Trophoblast cell (in vitro differentiated cells and primary cell): ENCODE measurements around the gene SSH2.

Source experiments
- DNase-seq, 2 donors: peaks; one replicate each; pipeline ENCODE4 v3.0.0-alpha.2; 2016
- H2AFZ ChIP-seq: 2 replicates; pipeline ENCODE4 v1.6.1; 2013; ENCODE audit warnings: low read length, moderate library complexity, mild to moderate bottlenecking; ENCODE audit not compliant: insufficient read depth, poor library complexity
- H2AK5ac ChIP-seq: 2 replicates; pipeline ENCODE4 v1.6.1; 2013; ENCODE audit warnings: mild to moderate bottlenecking, low read length
- H2BK120ac ChIP-seq: 2 replicates; pipeline ENCODE4 v1.6.1; 2013; ENCODE audit warnings: low read length, mild to moderate bottlenecking, moderate library complexity; ENCODE audit not compliant: insufficient read depth, poor library complexity
- H2BK12ac ChIP-seq: 2 replicates; pipeline ENCODE4 v1.6.1; 2013; ENCODE audit warnings: mild to moderate bottlenecking, low read length, moderate library complexity
- H2BK5ac ChIP-seq: 2 replicates; pipeline ENCODE4 v1.6.1; 2013; ENCODE audit warnings: low read length, low read depth, moderate library complexity, mild to moderate bottlenecking; ENCODE audit not compliant: poor library complexity
- H3K14ac ChIP-seq: 2 replicates; pipeline ENCODE4 v1.6.1; 2013; ENCODE audit warnings: mild to moderate bottlenecking, low read length
- H3K18ac ChIP-seq: 2 replicates; pipeline ENCODE4 v1.6.1; 2013; ENCODE audit warnings: mild to moderate bottlenecking, low read length
- H3K23ac ChIP-seq: 2 replicates; pipeline ENCODE4 v1.6.1; 2013; ENCODE audit warnings: low read length
- H3K27ac ChIP-seq: 2 replicates; pipeline ENCODE4 v1.5.1; 2013; ENCODE audit warnings: low read depth, mild to moderate bottlenecking, inconsistent platforms, low read length, moderate library complexity
- H3K27me3 ChIP-seq: 2 replicates; pipeline ENCODE4 v1.6.1; 2013; ENCODE audit warnings: inconsistent platforms, mild to moderate bottlenecking, low read length, moderate library complexity; ENCODE audit not compliant: insufficient read depth
- H3K36me3 ChIP-seq, 2 experiments: 1 replicate in 1 of 2; 2 replicates in 1 of 2; pipeline ENCODE4 v1.6.1; 2013; ENCODE audit warnings: low read length in 2 of 2, mild to moderate bottlenecking in 2 of 2, moderate library complexity in 1 of 2; ENCODE audit not compliant: insufficient read depth in 2 of 2, control insufficient read depth in 1 of 2
- H3K4ac ChIP-seq: 2 replicates; pipeline ENCODE4 v1.6.1; 2013; ENCODE audit warnings: low read depth, mild to moderate bottlenecking, low read length, moderate library complexity
- H3K4me1 ChIP-seq, 2 experiments: 1 replicate in 1 of 2; 2 replicates in 1 of 2; pipeline ENCODE4 v1.6.1; 2013; ENCODE audit warnings: low read length in 2 of 2, mild to moderate bottlenecking in 2 of 2, moderate library complexity in 1 of 2; ENCODE audit not compliant: insufficient read depth in 2 of 2, control insufficient read depth in 1 of 2
- H3K4me2 ChIP-seq: 2 replicates; pipeline ENCODE4 v1.6.1; 2013; ENCODE audit warnings: inconsistent platforms, mild to moderate bottlenecking, low read length, moderate library complexity
- H3K4me3 ChIP-seq: 2 replicates; pipeline ENCODE4 v1.5.1; 2013; ENCODE audit warnings: mild to moderate bottlenecking, low read depth, low read length, inconsistent platforms
- H3K79me1 ChIP-seq: one replicate; pipeline ENCODE4 v1.6.1; 2013; ENCODE audit warnings: low read length
- H3K79me2 ChIP-seq: 2 replicates; pipeline ENCODE4 v1.6.1; 2013; ENCODE audit warnings: low read length, mild to moderate bottlenecking; ENCODE audit not compliant: control insufficient read depth, insufficient read depth, poor library complexity
- H3K9ac ChIP-seq: 2 replicates; pipeline ENCODE4 v1.6.1; 2013; ENCODE audit warnings: mild to moderate bottlenecking, low read length
- H3K9me3 ChIP-seq: 2 replicates; pipeline ENCODE4 v1.6.1; 2013; ENCODE audit warnings: low read depth, mild to moderate bottlenecking, control low read depth, inconsistent platforms, low read length; ENCODE audit not compliant: insufficient read depth
- H4K12ac ChIP-seq: 2 replicates; pipeline ENCODE4 v1.6.1; 2013; ENCODE audit warnings: low read depth, mild to moderate bottlenecking, low read length, moderate library complexity
- H4K8ac ChIP-seq: 2 replicates; pipeline ENCODE4 v1.6.1; 2013; ENCODE audit warnings: low read depth, mild to moderate bottlenecking, low read length, moderate library complexity
- H4K91ac ChIP-seq: one replicate; pipeline ENCODE4 v1.6.1; 2013; ENCODE audit warnings: low read depth, mild to moderate bottlenecking, low read length, moderate library complexity
- WGBS: extraction: QIAGEN DNeasy Blood & Tissue Kit; methylation state at CpG from one replicate; pipeline ENCODE4 v1.1.7; 2013; ENCODE audit warnings: missing lambda C conversion rate; ENCODE audit not compliant: insufficient read length, insufficient coverage; ENCODE audit errors: extremely low coverage; 5-methylcytosine and 5-hydroxymethylcytosine counted together

Gene SSH2

GRCh38 chr17:29744121-29744520, 185.9 kb downstream of the SSH2 start:
- Histone ChIP-seq H3K36me3 (no peaks in the 10 kb centered on the region), H3K79me1 (no peaks in the 10 kb centered on the region), H2AK5ac (no peak overlapping the region), H3K27ac (no peak overlapping the region), H3K9me3 (no peaks in the 10 kb centered on the region), H3K4ac (peak overlapping the region; percentile 40), H3K9ac (no peak overlapping the region), H2BK5ac (no peak overlapping the region), H3K18ac (no peak overlapping the region), H4K12ac (no peak overlapping the region), H3K14ac (no peak overlapping the region), H4K8ac (no peak overlapping the region), H3K4me1 (peaks cover 6 to 12% of the 10 kb centered on the region in 2 experiments), H3K4me3 (no peak overlapping the region), H2AFZ (no peak overlapping the region), H4K91ac (no peak overlapping the region), H2BK12ac (no peak overlapping the region), H2BK120ac (no peak overlapping the region), H3K79me2 (no peaks in the 10 kb centered on the region), H3K27me3 (no peaks in the 10 kb centered on the region), H3K23ac (no peak overlapping the region), H3K4me2 (no peak overlapping the region)
- WGBS, result no CpG with 5 or more reads among the region's 10 CpGs
- DNase-seq, result no peak

- H3K9ac ChIP-seq, result no peak overlapping the region
- H3K4me3 ChIP-seq, result no peak overlapping the region
- H3K4me2 ChIP-seq, result no peak overlapping the region
- H3K23ac ChIP-seq, result no peak overlapping the region
- no peak overlapping the region for H2AFZ ChIP-seq
- no peak overlapping the region for H3K14ac ChIP-seq
- no peak overlapping the region for H2BK5ac ChIP-seq
- H3K79me2 ChIP-seq, result no peaks in the 10 kb centered on the region
- no peaks in the 10 kb centered on the region for H3K9me3 ChIP-seq
- H3K36me3 ChIP-seq, result no peaks in the 10 kb centered on the region
- H3K27me3 ChIP-seq, result no peaks in the 10 kb centered on the region
- no peak overlapping the region for H2BK12ac ChIP-seq
- H2AK5ac ChIP-seq, result no peak overlapping the region
- no peak overlapping the region for H3K27ac ChIP-seq
- WGBS, result no CpG with 5 or more reads among the region's 3 CpGs
- no peaks in the 10 kb centered on the region for H3K79me1 ChIP-seq
- no peak overlapping the region for H4K91ac ChIP-seq
- H3K4ac ChIP-seq, result no peak overlapping the region
- peaks cover 6 to 12% of the 10 kb centered on the region in 2 experiments for H3K4me1 ChIP-seq
- H4K12ac ChIP-seq, result no peak overlapping the region
- no peak overlapping the region for H2BK120ac ChIP-seq
- no peak for DNase-seq
- H3K18ac ChIP-seq, result no peak overlapping the region
- no peak overlapping the region for H4K8ac ChIP-seq
Measured at GRCh38 chr17:29742210-29742513, 187.9 kb downstream of the SSH2 start.

- Histone ChIP-seq H2AK5ac (no peak overlapping the region), H3K27me3 (no peaks in the 10 kb centered on the region), H3K4me2 (no peak overlapping the region), H4K12ac (no peak overlapping the region), H2BK120ac (no peak overlapping the region), H3K79me1 (no peaks in the 10 kb centered on the region), H3K18ac (no peak overlapping the region), H3K9ac (no peak overlapping the region), H2BK5ac (no peak overlapping the region), H3K23ac (no peak overlapping the region), H3K36me3 (no peaks in the 10 kb centered on the region), H4K91ac (no peak overlapping the region), H3K9me3 (no peaks in the 10 kb centered on the region), H4K8ac (no peak overlapping the region), H2BK12ac (no peak overlapping the region), H3K14ac (no peak overlapping the region), H2AFZ (no peak overlapping the region), H3K79me2 (no peaks in the 10 kb centered on the region), H3K27ac (peak overlapping the region; percentile 66), H3K4me3 (no peak overlapping the region), H3K4me1 (peaks cover 6 to 11% of the 10 kb centered on the region in 2 experiments), H3K4ac (no peak overlapping the region)
- no peak for DNase-seq
- WGBS, result no CpG with 5 or more reads among the region's 4 CpGs
Measured at GRCh38 chr17:29740017-29740416, 190.0 kb downstream of the SSH2 start.

GRCh38 chr17:29734640-29735039, 195.4 kb downstream of the SSH2 start:
- Histone ChIP-seq H3K27me3 (no peaks in the 10 kb centered on the region), H3K14ac (no peak overlapping the region), H3K27ac (no peak overlapping the region)

More at GRCh38 chr17:29734640-29735039, 195.4 kb downstream of the SSH2 start:
- Histone ChIP-seq H2AFZ (no peak overlapping the region), H2BK5ac (no peak overlapping the region), H3K9me3 (no peaks in the 10 kb centered on the region), H4K12ac (no peak overlapping the region), H2BK120ac (no peak overlapping the region), H3K4me1 (peaks cover 0 to 6% of the 10 kb centered on the region in 2 experiments), H3K4me3 (no peak overlapping the region), H3K9ac (no peak overlapping the region), H2AK5ac (no peak overlapping the region), H3K23ac (no peak overlapping the region), H3K4me2 (no peak overlapping the region), H4K91ac (no peak overlapping the region), H3K79me2 (no peaks in the 10 kb centered on the region), H3K4ac (no peak overlapping the region), H4K8ac (no peak overlapping the region), H3K36me3 (no peaks in the 10 kb centered on the region), H3K18ac (no peak overlapping the region), H3K79me1 (peaks cover 12% of the 10 kb centered on the region), H2BK12ac (no peak overlapping the region)
- DNase-seq, result peak in 1 of 2 donors; percentile 58
